ENCODE measurements around the gene ALOX5.
"Not testable (repeated sequence)": the region's sequence is repeated elsewhere in the genome, so short reads cannot be mapped to it uniquely, and the experiment has no call there.

The ALOX5 gene

DNA sequence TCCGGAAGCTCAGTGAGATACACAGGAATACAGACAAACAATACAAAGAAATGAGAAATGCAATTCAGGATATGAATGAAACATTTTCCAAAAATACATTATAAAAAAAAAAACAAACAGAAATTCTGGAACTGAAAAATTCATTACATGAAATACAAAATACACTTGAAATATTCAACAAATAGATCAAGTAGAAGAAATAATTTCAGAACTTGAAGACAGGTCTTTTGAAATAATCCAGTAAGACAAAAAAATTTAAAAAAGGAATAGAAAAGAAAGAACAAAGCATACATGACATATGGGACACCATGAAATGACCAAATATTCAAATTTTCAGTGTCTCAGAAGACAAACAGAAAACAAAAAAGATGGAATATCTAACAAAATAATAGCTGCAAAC, 102.5 kb downstream of the ALOX5 start:
- WGBS = 100% methylated on average over 1 of the region's 1 CpG
- Histone ChIP-seq H3K36me3 (ENCODE audit: insufficient read depth, low read length) (no peaks in the 10 kb centered on the region), H3K9me3 (ENCODE audit: insufficient read depth, low read depth, low read length) (no peaks in the 10 kb centered on the region)

DNA sequence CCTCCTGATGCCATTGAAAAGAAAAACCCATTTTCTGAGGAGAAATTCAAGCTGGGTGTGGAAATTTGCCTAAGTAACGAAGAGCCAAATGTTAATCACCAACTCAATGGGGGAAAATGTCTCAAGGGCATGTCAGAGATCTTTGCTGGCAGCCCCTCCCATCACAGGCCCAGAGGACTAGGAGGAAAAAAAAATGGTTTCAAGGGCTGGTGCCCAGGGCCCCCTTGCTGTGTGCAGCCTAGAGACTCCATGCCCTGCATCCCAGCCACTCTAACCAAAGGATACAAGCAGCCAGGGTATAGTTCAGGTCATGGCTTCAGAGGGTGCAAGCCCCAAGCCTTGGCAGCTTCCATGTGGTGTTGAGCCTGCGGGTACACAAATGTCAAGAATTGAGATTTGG, 106.3 kb downstream of the ALOX5 start:
- no peak overlapping the region for H3K9ac ChIP-seq (ENCODE audit: low read depth, low read length)
- 88% methylated on average over 2 of the region's 2 CpGs for WGBS
- no peak overlapping the region for H3K4me3 ChIP-seq (ENCODE audit: low read length)
- H3K36me3 ChIP-seq (ENCODE audit: insufficient read depth, low read length) = no peaks in the 10 kb centered on the region
- H3K27me3 ChIP-seq (ENCODE audit: insufficient read depth, low read length) = no peaks in the 10 kb centered on the region
- H3K9me3 ChIP-seq (ENCODE audit: insufficient read depth, low read depth, low read length) = no peaks in the 10 kb centered on the region
- no peak overlapping the region for H3K27ac ChIP-seq (ENCODE audit: low read depth, low read length)
- no peaks in the 10 kb centered on the region for H3K4me1 ChIP-seq (ENCODE audit: insufficient read depth, low read length)

More for the DNA sequence above, 102.5 kb downstream of the ALOX5 start:
- no peaks in the 10 kb centered on the region for H3K27me3 ChIP-seq (ENCODE audit: insufficient read depth, low read length)
- H3K4me1 ChIP-seq (ENCODE audit: insufficient read depth, low read length) = peaks cover 8% of the 10 kb centered on the region
- no peak overlapping the region for H3K27ac ChIP-seq (ENCODE audit: low read depth, low read length)
- H3K9ac ChIP-seq (ENCODE audit: low read depth, low read length) = no peak overlapping the region
- no peak overlapping the region for H3K4me3 ChIP-seq (ENCODE audit: low read length)

DNA sequence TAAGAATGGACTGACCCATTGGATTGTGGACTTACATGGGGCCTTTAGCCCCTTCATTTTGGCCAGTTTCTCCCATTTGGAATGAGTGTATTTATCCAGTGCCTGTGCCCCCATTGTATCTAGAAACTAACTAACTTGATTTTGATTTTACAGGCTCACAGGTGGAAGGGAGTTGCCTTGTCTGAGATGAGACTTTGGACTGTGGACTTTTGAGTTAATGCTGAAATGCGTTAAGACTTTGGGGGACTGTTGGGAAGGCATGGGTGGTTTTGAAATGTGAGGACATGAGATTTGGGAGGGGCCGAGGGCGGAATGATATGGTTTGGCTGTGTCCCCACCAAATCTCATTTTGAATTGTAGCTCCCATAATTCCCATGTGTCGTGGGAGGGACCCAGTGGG, 107.1 kb downstream of the ALOX5 start:
- H3K4me1 ChIP-seq (ENCODE audit: insufficient read depth, low read length); H3K9me3 ChIP-seq (ENCODE audit: insufficient read depth, low read depth, low read length); H3K4me3 ChIP-seq (ENCODE audit: low read length); H3K27ac ChIP-seq (ENCODE audit: low read depth, low read length); H3K27me3 ChIP-seq (ENCODE audit: insufficient read depth, low read length); H3K9ac ChIP-seq (ENCODE audit: low read depth, low read length); H3K36me3 ChIP-seq (ENCODE audit: insufficient read depth, low read length): not testable (repeated sequence)
- WGBS = 82% methylated on average over 4 of the region's 4 CpGs

DNA sequence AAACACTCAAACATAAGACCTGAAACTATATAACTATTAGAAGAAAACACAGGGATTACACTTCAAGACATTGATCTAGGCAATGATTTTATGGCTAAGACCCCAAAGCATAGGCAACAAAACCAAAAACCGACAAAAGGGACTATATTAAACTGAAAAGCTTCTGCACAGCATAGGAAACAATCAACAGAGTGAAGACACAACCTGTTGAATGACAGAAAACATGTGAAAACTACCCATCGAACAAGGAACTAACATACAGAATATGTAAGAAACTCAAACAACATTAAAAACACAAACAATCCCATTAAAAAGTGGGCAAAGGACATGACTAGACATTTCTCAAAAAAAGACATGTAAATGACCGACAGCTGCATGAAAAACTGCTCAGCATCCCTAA, 109.0 kb downstream of the ALOX5 start:
- 92% methylated on average over 3 of the region's 3 CpGs for WGBS
- H3K9ac ChIP-seq (ENCODE audit: low read depth, low read length) = no peak overlapping the region
- H3K4me1 ChIP-seq (ENCODE audit: insufficient read depth, low read length) = no peaks in the 10 kb centered on the region
- H3K36me3 ChIP-seq (ENCODE audit: insufficient read depth, low read length) = no peaks in the 10 kb centered on the region
- no peaks in the 10 kb centered on the region for H3K27me3 ChIP-seq (ENCODE audit: insufficient read depth, low read length)
- H3K27ac ChIP-seq (ENCODE audit: low read depth, low read length) = no peak overlapping the region
- H3K4me3 ChIP-seq (ENCODE audit: low read length) = no peak overlapping the region
- no peaks in the 10 kb centered on the region for H3K9me3 ChIP-seq (ENCODE audit: insufficient read depth, low read depth, low read length)

- 92% methylated on average over 2 of the region's 2 CpGs for WGBS
- Histone ChIP-seq H3K9ac (ENCODE audit: low read depth, low read length) (no peak overlapping the region), H3K27ac (ENCODE audit: low read depth, low read length) (no peak overlapping the region)
These were observed 113.7 kb downstream of the ALOX5 start for GRCh38 chr10:45487735-45488134.

DNA sequence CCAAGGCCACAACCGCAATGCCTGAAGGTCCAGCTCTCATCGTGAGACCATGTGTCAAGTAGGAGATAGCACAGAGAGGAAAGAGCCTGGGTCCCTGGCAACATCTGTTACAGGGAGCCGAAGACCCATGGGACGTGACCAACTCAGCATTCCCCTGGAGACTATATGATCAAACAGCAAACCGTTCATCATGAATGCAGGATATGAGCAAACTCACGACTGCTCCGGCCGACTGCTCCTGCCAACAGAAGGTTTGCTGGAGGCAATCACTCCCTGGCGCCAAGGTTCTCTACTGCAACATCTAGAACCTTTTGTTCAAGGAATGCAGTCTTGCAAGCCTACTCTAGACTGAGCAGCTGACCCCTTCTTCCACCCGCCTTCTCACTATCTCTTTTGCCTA, 114.3 kb downstream of the ALOX5 start:
- H3K9ac ChIP-seq (ENCODE audit: low read depth, low read length) = no peak overlapping the region
- H3K27ac ChIP-seq (ENCODE audit: low read depth, low read length) = no peak overlapping the region
- no peaks in the 10 kb centered on the region for H3K36me3 ChIP-seq (ENCODE audit: insufficient read depth, low read length)
- peaks cover 5% of the 10 kb centered on the region; the same call in 1 of the 2 replicates for H3K9me3 ChIP-seq (ENCODE audit: insufficient read depth, low read depth, low read length)
- WGBS = 93% methylated on average over 10 of the region's 10 CpGs
- no peak overlapping the region for H3K4me3 ChIP-seq (ENCODE audit: low read length)
- no peaks in the 10 kb centered on the region for H3K27me3 ChIP-seq (ENCODE audit: insufficient read depth, low read length)
- H3K4me1 ChIP-seq (ENCODE audit: insufficient read depth, low read length) = no peaks in the 10 kb centered on the region

More at GRCh38 chr10:45487735-45488134, 113.7 kb downstream of the ALOX5 start:
- H3K4me1 ChIP-seq (ENCODE audit: insufficient read depth, low read length) = no peaks in the 10 kb centered on the region
- H3K36me3 ChIP-seq (ENCODE audit: insufficient read depth, low read length) = no peaks in the 10 kb centered on the region
- H3K4me3 ChIP-seq (ENCODE audit: low read length) = no peak overlapping the region
- no peaks in the 10 kb centered on the region for H3K27me3 ChIP-seq (ENCODE audit: insufficient read depth, low read length)
- H3K9me3 ChIP-seq (ENCODE audit: insufficient read depth, low read depth, low read length) = peaks cover 5% of the 10 kb centered on the region; the same call in 1 of the 2 replicates

DNA sequence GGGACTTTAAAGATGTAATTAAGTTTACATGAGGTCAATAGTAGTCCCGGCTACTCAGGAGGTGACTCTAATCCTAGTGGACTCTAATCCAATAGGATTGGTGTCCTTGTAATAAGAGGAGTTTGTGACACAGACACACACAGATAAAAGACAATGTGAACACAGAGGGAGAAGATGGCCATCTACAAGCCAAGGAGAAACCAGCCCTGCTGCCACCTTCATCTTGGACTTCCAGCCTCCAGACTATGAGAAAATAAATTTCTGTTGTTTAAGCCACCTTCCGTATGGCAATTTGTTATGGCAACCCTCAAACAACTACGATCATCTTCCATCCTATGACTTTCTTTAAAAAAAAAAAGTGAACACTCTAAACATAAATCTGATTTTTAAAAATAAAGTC, 116.3 kb downstream of the ALOX5 start:
- Histone ChIP-seq H3K27ac (ENCODE audit: low read depth, low read length) (no peak overlapping the region), H3K4me1 (ENCODE audit: insufficient read depth, low read length) (no peaks in the 10 kb centered on the region), H3K9ac (ENCODE audit: low read depth, low read length) (no peak overlapping the region), H3K9me3 (ENCODE audit: insufficient read depth, low read depth, low read length) (peaks cover 5% of the 10 kb centered on the region; the same call in 1 of the 2 replicates), H3K4me3 (ENCODE audit: low read length) (no peak overlapping the region), H3K36me3 (ENCODE audit: insufficient read depth, low read length) (no peaks in the 10 kb centered on the region), H3K27me3 (ENCODE audit: insufficient read depth, low read length) (no peaks in the 10 kb centered on the region)
- WGBS = 95% methylated on average over 3 of the region's 3 CpGs

- H3K27ac ChIP-seq (ENCODE audit: low read depth, low read length) = no peak overlapping the region
- peaks cover 9% of the 10 kb centered on the region for H3K9me3 ChIP-seq (ENCODE audit: insufficient read depth, low read depth, low read length)
- no peaks in the 10 kb centered on the region for H3K27me3 ChIP-seq (ENCODE audit: insufficient read depth, low read length)
- H3K4me3 ChIP-seq (ENCODE audit: low read length) = no peak overlapping the region
- H3K36me3 ChIP-seq (ENCODE audit: insufficient read depth, low read length) = no peaks in the 10 kb centered on the region
- no peak overlapping the region for H3K9ac ChIP-seq (ENCODE audit: low read depth, low read length)
- WGBS = 90% methylated on average over 7 of the region's 7 CpGs
- no peaks in the 10 kb centered on the region for H3K4me1 ChIP-seq (ENCODE audit: insufficient read depth, low read length)
These were observed 117.0 kb downstream of the ALOX5 start for GRCh38 chr10:45491061-45491460.
